ENCODE results near the gene KIAA0825.

- TF ChIP-seq CTCF (IDR thresholded peaks at IDR 0.05) (no peak), POLR2A (IDR thresholded peaks at IDR 0.05) (no peak)
Measured at GRCh38 chr5:94646758-94647157, 28.4 kb upstream of the KIAA0825 start.

Measured in testis (tissue), 2 donors.